Skin of body (tissue), 2 donors: ENCODE measurements around the gene CDCP1. TPM values are rescaled to one million over a fixed set of nuclear protein-coding genes. Genes with fewer than 3 reads are reported as not detected.

ENCODE experiments used
- DNase-seq: peaks from one replicate; lab custom pipeline; 2025; lab: John Stamatoyannopoulos, UW
- total RNA-seq: library from RNA; depleted of rRNA; stranded (reverse); fragments of >200 nt; gene quantifications from one replicate; pipeline ENCODE4 v1.2.3, GENCODE V29; 2014

Gene CDCP1, protein sequence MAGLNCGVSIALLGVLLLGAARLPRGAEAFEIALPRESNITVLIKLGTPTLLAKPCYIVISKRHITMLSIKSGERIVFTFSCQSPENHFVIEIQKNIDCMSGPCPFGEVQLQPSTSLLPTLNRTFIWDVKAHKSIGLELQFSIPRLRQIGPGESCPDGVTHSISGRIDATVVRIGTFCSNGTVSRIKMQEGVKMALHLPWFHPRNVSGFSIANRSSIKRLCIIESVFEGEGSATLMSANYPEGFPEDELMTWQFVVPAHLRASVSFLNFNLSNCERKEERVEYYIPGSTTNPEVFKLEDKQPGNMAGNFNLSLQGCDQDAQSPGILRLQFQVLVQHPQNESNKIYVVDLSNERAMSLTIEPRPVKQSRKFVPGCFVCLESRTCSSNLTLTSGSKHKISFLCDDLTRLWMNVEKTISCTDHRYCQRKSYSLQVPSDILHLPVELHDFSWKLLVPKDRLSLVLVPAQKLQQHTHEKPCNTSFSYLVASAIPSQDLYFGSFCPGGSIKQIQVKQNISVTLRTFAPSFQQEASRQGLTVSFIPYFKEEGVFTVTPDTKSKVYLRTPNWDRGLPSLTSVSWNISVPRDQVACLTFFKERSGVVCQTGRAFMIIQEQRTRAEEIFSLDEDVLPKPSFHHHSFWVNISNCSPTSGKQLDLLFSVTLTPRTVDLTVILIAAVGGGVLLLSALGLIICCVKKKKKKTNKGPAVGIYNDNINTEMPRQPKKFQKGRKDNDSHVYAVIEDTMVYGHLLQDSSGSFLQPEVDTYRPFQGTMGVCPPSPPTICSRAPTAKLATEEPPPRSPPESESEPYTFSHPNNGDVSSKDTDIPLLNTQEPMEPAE
- total RNA-seq, result 8.5 TPM

DNA sequence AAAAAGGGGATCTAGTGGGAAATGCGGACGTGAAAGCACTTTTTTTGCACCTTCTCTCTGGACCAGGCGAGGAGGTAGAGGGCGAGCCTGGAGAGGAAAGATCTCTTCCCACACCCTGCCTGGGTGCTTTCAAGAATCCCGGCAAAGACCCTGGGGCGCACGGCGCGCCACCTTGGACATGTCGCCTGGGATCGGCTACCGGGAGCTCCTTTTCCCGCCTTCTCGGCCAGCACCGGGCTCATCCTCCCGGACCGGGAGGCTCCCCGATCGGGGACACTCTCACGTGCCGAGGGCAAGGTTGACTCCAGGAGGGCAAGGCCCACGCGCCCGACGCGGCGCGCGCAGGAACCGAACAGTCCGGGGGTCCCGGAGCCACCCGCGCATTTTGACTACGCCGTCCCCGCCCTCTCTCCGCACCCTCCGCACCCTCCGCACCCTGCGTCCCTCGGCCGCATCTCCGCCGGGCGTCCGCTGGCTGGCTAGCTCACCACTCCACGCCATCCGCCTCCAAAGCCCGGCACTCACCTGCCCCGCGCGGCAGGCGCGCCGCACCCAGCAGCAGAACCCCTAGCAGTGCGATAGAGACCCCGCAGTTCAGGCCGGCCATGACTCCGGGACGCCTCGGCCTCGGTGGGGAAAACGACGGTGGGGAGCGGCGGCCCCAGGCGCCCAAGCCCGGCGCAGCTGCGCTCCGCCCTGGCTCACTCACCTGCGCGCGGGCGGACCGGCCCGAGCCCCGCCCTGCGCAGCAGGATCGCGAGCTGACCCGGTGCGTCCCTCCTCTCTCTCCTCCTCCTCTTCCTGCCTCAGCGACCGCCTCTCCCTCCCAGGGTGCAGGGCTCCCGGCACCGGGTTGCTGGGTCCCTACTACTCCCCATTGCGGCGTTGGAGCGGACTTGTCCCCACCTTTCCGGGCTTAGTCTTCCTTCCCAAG is at the start of gene CDCP1:
Gene CDCP1 (minus strand): TSS at position 698 of the 934 bp plus-strand sequence. CDS start 91 bp downstream, at position 607.
- no peak for DNase-seq

DNA sequence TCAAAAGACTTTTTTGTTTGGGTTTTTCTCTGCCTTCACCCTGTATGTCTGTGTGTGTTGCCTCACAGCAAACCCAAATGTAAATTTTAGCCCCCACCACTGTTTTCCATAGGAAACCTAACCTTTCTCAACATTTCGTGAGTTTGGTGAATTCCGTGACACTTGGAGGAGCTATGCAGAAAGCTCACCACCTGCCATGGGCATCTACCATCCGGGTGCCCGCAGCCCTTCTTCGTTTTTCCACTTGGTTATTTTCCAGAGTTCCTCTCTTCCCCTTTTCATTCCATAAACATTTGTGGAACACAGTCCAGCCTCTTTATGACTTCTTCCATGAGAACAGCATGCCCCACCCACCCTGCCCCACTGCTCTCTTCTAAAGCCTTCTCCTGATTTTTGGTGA is 48.6 kb upstream of the CDCP1 start:
- DNase-seq, result no peak

DNA sequence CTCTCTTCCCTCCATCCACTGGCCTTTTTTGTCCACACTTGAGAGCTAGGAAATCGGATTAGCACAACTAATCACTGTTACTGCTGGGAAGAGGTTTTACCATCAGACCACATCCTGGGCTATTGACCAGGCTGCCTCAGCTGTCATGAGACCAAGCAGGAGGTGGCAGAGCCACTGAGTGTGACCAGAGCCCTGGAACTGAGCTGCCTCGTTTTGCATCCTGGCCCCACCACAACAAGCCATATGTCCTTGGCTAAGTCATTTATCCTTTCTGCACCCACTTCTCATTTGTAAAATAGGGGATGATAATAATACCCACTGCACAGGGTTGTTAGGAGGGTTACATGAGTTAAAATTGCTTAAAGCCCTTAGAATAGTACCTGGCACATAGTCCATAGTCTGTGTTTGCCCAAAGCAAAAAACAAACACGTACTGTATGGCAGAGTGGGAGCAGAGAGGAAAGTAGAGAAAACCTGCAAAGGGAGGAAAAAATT is 45.8 kb upstream of the CDCP1 start:
- no peak for DNase-seq

DNA sequence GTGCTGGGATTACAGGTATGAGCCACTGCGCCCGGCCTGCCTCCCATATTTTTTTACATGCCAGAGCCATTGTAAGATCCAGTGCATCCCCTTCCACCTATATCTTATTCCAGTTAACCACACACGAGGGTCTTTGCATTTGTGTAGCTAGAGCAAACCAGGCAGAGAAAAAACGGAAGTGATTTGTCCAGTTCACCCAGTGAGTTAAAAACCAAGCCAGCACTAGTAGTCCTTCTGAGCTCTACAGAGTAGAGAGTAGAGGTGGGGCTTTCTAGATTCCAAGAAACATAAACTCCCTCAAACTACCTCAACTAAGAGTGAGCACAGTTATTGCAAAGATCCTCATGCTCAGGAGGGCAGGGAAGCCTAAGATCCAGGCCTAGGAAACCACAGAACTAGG is 45.2 kb upstream of the CDCP1 start:
- DNase-seq, result no peak

DNA sequence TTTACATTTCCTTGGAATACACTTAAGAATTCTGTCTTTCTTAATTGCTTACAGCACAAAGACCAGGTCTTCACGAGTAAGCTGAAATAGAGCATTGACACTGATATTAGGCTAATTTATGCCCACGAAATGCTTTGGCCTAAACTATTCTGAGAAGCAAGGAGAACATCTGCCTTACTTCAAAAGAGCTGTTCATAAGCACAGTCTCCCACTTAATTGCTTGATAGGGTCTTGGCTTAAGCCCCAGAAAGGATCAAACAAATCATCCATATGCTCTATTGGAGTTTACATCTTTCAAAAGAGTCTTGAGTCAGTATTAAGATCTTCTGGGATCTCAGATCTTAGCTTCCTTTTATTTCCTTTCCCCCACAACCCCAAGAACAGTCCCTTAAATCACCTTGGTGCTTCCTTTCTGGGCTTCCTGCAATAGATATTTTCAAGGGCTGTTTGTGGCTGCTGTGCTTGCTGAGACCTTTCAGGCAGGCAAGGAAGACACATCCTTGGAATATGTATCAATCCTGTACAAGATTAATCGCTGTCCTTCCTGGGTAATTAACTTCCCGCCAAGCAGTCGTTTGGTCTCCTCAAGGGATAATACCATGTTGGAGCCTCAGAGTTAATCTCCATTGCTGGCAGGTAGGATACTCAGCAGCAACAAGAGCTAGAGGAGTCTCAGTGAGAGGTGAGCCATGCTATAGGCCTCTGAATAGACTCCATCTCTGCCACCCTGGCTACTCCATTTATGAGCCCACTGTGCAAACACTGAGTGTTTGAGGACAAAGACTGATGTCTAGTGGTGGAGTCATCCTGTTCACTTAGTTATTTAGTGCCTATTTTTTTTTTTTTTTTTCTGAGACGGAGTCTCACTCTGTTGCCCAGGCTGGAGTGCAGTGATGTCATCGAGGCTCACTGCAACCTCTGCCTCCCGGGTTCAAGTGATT is 42.8 kb upstream of the CDCP1 start:
- no peak for DNase-seq

DNA sequence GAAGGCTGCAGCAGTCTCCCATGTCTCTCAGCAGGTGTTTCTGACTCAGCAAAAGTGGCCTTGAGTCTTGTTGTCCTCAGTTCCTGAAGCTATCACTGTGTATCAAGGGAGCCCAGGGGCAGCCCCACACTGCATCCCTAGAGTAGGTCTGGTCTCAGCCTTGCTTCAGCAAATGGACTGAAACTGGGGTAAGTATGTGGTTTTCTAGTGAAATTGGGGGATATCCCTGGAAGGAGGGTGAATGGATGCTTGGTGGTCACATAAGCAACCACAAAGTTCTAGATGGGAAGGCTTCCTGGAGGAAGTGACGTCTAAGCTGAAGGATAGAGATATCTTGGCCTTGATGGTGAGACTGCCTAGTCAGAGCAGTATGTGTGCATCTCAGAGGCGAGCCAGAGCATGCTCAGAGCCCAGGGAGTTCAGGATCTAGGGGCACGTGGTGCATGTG is 41.5 kb upstream of the CDCP1 start:
- no peak for DNase-seq

DNA sequence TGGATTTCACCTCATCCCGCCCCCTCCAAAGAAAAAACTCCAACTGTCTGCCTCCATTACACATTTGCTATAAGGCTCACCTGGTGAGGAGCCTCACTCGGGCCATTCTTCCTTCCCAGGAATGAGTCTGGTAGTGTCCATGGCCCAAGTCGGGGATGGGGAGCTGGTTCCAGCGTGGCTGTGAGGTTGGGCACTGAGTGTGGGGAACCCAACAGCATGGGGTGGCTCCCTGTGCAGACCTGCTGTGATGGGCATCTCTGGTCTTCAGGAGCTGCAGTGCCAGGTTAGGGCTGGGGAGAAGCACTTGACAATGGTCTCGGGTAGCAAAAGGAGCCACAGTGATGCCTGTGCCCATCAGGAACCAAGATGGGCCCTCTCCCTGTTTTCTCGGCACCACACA is 40.7 kb upstream of the CDCP1 start:
- no peak for DNase-seq

DNA sequence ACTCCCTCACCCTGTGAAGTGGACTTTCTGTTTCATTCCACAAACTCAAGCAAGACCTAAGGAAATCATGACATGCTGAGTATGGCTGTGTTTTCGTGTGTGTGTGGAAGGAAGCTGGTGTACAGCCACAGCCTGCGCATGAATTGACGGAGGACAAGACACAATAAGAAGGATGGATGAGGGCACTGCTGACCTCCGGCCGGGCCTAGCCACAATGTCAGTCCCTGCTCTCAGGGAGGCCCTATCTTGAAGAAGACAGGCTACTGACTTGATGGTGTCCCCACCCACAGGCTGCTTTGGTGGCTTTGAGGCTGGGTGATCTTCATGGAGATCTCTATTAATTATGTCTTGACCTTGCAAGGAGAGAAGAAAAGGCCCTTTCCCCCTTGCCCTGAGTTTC is 39.3 kb upstream of the CDCP1 start:
- DNase-seq, result no peak

DNA sequence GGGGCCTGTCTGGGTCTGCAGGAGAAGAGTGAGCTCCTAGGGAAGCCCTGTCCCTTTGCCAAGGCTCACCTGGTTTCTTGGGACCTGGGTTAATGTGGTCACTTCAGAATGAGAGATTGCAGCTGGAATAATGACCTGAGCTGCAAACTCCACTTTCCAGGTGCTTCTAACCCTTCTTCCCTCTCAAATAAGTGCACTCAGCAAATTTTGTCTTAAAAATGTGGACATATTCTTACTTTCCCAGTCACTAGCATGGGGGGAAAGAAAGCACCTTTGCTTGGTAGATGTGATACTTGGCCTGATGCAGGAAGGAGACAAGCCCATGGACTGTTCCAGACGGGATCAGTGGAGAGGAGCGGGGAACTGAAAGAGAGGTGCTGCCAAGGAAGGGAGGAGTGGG is 38.9 kb upstream of the CDCP1 start:
- DNase-seq, result no peak

DNA sequence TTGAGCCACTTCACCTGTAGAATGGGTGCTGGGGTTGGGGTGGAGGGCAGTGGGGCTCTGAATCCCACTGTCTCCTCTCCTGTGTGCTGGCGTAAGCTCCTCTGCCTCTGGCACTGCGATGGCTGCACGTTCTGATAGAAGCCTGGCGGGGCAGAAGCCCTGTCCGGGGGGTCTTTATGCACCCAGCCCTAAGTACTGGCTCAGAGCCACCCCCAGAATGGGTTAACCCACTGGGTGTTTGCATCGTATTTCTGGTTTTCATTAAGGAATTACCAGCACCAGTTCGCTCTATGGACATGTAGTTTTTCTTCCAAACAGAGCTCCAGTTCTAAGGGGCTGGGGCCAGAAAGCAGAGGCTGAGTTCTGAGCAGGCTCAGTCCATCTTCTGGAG is 37.7 kb upstream of the CDCP1 start:
- DNase-seq, result no peak

DNA sequence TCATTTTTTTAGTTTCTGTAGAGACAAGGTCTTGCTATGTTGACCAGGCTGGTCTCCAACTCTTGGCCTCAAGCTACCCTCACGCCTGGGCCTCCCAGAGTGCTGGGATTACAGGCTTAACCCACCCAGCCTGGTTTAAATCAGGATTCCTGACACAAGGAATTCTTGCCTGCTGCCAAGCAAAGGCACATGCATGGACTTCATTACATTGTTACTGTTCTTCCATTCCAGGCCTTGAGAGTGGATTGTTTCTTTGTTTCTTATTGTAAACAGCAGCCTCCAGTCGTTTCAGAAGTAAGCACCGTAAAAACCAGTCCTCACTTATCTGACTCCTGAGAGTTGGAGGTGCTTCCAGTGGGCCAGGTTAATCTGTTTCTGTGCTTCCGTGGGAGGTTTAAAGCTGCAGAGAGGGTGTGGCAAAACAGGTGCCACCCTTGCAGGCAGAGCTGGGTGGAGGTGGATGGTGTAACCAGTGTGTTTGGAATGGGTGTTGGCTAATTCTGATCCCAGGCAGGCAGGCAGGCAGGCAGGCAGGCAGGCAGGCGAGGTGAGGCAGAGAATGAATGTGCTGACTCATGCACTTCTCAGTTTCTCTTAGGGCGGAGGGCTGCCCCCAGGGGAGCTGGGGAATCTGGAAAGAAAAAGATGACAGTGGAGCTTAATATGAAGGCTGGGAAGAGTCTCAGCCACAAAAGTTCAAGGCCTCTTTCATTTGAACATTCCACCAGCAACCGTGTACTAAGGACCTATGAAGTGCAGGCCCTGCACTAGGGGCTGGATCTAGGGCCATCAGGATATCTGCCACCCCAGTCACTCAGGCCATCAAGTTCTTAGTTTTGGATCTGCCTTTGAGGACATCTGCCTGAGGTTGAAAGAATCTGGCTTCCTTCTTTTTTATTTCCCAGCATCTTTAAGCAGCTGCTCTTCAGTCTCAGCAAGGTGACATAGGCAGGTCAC is 37.0 kb upstream of the CDCP1 start:
- peak; percentile 42 for DNase-seq

DNA sequence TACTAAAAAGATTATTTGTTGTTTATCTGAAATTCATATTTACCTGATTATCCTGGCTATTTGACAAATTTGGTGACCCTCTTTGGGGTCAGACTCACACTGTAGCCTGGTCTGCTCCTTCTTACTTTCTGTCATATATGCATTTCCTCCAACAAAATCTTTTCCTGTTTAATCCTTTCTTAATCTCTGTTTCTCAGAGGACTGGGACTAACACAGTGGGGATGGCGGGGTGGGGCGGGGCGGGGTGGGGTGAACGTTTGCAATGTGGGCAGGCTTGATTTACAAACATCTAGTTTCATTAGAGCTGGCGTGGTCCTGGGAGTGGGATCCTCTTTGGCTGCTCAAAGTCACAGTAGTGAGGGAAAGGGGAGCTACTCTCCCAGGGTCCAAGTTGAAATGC is 35.3 kb upstream of the CDCP1 start:
- DNase-seq, result no peak

DNA sequence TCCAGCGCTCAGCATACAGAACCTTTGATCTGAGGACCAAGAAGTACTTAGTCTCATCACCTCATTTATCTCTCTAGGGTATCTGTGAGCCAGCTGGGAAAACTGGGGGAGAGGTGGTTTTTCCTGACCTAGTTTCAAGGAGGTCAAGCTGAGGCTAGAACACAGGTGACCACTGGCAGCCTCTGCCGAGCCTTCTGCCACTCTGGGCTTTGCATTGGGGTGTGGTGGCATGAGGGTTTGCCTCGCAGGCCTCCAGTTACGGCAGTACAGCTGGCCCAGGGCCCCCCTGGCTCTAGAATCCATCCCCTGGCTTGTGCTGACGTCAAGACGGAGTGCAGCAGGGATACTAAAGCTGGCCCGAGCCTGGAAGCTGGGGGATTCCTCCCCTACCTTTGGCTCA is 34.7 kb upstream of the CDCP1 start:
- DNase-seq, result no peak

DNA sequence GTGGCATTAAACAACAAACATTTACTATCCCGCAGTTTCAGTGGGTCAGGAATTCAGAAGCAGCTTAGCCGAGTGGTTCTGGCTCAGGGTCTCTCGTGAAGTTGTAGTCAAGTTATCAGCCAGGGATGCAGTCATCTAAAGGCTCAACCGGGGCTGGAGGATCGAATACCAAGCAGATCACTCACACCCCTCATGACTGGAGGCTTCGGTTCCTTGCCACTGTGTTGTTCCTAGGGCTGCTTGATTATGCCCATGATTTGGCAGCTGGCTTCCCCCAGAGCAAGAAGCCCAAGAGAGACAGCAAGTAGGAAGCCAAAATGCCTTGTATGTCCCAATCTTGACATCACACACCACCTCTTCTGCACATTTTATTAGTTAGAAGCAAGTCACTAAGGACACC is 33.9 kb upstream of the CDCP1 start:
- DNase-seq, result no peak

DNA sequence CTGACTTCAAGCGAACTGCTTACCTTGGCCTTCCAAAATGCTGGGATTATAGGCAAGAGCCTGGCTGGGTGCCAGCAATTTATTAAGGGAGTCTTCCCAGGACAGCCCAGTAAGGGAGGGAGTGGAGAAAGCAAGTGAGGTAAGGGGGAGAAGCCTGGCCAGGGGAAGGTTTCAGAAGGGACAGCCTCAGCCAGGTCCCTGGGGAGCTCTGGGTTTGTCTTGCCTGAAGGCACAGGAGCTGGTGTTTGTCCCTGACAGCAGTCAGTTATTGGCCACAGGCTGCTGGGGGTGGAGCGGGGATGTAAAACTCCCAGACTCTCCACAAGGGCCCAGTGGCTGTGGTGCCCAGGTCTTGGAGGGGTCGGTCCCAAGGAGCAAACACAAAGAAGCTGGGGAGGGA is 33.0 kb upstream of the CDCP1 start:
- DNase-seq, result no peak

DNA sequence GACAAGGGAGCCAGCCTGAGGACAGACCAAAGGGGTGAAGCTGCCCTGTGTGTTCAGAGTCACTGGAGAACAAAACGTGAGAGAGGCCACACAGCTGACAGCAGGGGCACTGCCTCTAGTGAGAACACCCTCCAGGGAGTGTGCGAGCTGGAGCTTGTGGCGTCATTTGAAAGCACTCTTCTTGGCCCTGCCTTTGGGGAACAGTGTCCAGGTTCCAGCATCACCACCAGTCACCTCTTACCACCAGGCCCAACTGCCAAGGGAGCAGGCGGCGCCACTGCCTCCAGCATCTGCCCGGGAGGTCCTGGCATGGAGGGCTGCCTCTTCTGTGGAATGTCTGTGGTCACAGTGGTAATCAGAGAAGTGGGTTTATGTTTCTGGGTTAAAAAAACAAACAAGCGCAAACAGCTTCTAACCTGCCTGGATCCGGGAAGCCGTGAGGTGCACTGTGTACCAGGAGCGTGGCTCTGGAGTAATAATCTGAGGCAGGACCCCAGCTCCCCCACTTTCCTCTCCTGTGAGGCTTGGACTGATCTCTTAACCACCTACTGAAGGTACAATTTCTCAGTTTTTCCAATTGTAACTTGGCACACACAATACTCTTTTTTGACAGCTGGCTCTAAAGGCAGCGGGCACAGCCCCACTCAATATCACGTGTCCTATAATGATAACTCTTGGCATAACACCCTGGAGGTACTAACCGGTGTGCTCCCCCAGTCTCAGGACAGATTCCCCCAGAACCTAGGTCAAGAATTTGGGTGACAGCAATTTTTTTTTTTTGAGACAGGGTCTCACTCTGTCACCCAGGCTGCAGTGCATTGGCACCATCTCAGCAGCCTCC is 32.2 kb upstream of the CDCP1 start:
- DNase-seq, result no peak

DNA sequence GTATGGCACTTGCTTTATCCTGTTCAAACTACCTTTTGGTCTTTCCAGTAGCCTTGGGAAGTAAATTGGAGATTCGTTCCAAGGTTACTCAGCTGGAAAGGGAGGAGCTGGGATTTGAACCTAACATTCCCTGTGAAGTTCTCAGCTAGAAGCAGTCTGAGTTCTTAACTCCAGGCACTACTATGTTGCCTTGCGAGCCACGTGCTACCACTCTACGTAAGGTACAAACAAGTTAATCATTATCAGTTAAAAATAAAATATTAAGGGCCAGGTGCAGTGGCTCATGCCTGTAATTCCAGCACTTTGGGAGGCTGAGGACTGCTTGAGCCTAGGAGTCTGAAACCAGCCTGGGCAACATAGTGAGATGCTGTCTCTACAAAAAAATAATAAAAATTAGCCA is 30.7 kb upstream of the CDCP1 start:
- no peak for DNase-seq

DNA sequence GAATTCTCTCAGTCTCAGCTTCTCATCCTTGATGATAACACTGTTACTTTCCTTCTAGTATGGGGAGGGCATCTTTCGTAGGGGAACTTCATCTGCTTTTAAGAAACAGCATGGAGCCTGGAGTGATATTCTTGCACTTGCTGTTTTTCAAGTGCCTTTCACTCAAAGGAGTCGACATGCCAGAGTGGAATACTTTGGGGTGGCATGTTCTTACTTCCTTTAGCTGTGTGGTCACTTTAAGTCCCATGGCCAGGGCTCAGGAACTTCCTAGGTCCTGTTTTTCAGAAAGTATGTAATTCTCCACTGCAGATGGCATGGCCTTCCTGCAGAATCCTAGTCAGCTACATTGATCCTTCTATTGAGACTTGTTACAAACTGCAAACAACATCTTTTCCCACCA is 28.1 kb upstream of the CDCP1 start:
- no peak for DNase-seq
